ENCODE results near the gene AGBL4. TPM values are rescaled to one million over a fixed set of nuclear protein-coding genes. Genes with fewer than 3 reads are reported as not detected.

The AGBL4 gene
- total and polyA plus RNA-seq, 2 of the 13 experiments (the other 11 are each of a cell fraction or from before 2014, with no cell fraction given), result not detected

DNA sequence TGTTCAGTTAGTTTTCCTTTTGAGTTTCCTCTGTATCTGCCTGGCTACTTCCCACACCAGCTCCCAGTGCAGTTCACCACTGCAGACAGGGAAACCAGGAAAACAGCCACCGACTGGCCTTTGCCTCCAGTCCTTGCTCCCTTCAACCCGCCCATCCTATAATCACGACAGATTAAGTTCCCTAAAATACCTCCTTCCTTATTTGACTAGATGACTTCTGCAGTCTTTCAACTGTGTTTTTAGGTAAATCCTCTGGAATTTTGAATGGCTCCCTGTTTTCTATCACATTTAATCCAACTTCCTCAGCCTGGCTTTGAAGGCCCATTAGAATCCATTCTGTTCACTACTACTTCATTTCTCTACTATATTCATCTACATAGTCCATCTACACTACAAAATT lies 1284.7 kb downstream of the AGBL4 start:
- no peaks in the 10 kb centered on the region for H3K9me3 ChIP-seq (ENCODE audit: low read length)
- no peak overlapping the region for H3K9ac ChIP-seq (ENCODE audit: insufficient read depth, low read depth, low read length)
- H3K4me3 ChIP-seq (replicated peaks in 1 of 3; ENCODE audit: insufficient read depth in 1 of 3, low read depth in 2 of 3, low read length in 3 of 3), result no peak overlapping the region
- ATAC-seq, result no peak
- TF ChIP-seq, protein P1, sequence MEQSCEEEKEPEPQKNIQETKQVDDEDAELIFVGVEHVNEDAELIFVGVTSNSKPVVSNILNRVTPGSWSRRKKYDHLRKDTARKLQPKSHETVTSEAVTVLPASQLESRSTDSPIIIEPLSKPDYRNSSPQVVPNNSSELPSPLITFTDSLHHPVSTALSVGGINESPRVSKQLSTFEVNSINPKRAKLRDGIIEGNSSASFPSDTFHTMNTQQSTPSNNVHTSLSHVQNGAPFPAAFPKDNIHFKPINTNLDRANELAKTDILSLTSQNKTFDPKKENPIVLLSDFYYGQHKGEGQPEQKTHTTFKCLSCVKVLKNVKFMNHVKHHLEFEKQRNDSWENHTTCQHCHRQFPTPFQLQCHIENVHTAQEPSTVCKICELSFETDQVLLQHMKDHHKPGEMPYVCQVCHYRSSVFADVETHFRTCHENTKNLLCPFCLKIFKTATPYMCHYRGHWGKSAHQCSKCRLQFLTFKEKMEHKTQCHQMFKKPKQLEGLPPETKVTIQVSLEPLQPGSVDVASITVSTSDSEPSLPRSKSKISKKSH (CRISPR knock-in tag; IDR thresholded peaks at IDR 0.05; ENCODE audit: borderline replicate concordance), result no peak
- TF ChIP-seq, protein P2, sequence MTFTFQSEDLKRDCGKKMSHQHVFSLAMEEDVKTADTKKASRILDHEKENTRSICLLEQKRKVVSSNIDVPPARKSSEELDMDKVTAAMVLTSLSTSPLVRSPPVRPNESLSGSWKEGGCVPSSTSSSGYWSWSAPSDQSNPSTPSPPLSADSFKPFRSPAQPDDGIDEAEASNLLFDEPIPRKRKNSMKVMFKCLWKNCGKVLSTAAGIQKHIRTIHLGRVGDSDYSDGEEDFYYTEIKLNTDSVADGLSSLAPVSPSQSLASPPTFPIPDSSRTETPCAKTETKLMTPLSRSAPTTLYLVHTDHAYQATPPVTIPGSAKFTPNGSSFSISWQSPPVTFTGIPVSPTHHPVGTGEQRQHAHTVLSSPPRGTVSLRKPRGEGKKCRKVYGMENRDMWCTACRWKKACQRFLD (CRISPR knock-in tag; IDR thresholded peaks at IDR 0.05; ENCODE audit: borderline replicate concordance), result no peak
- TF ChIP-seq, protein P3, sequence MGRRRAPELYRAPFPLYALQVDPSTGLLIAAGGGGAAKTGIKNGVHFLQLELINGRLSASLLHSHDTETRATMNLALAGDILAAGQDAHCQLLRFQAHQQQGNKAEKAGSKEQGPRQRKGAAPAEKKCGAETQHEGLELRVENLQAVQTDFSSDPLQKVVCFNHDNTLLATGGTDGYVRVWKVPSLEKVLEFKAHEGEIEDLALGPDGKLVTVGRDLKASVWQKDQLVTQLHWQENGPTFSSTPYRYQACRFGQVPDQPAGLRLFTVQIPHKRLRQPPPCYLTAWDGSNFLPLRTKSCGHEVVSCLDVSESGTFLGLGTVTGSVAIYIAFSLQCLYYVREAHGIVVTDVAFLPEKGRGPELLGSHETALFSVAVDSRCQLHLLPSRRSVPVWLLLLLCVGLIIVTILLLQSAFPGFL (CRISPR knock-in tag; IDR thresholded peaks at IDR 0.05), result no peak
- TF ChIP-seq, protein P4, sequence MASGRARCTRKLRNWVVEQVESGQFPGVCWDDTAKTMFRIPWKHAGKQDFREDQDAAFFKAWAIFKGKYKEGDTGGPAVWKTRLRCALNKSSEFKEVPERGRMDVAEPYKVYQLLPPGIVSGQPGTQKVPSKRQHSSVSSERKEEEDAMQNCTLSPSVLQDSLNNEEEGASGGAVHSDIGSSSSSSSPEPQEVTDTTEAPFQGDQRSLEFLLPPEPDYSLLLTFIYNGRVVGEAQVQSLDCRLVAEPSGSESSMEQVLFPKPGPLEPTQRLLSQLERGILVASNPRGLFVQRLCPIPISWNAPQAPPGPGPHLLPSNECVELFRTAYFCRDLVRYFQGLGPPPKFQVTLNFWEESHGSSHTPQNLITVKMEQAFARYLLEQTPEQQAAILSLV (CRISPR knock-in tag; IDR thresholded peaks at IDR 0.05; ENCODE audit: borderline replicate concordance), result no peak
- TF ChIP-seq, protein P5, sequence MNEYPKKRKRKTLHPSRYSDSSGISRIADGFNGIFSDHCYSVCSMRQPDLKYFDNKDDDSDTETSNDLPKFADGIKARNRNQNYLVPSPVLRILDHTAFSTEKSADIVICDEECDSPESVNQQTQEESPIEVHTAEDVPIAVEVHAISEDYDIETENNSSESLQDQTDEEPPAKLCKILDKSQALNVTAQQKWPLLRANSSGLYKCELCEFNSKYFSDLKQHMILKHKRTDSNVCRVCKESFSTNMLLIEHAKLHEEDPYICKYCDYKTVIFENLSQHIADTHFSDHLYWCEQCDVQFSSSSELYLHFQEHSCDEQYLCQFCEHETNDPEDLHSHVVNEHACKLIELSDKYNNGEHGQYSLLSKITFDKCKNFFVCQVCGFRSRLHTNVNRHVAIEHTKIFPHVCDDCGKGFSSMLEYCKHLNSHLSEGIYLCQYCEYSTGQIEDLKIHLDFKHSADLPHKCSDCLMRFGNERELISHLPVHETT (CRISPR knock-in tag; conservative IDR thresholded peaks at IDR 0.05), result no peak
- TF ChIP-seq ZNF768 (CRISPR knock-in tag; IDR thresholded peaks at IDR 0.05) (no peak), RFX5 (IDR thresholded peaks at IDR 0.05; ENCODE audit: low read depth, low read length) (no peak), RAD51 (IDR thresholded peaks at IDR 0.05; ENCODE audit: borderline replicate concordance) (no peak), ZNF782 (CRISPR knock-in tag; IDR thresholded peaks at IDR 0.05; ENCODE audit: borderline replicate concordance) (no peak), ADNP (CRISPR knock-in tag; IDR thresholded peaks at IDR 0.05) (no peak), POLR2AphosphoS2 (IDR thresholded peaks at IDR 0.05; ENCODE audit: low read depth, low read length) (no peak)
- TF ChIP-seq, protein P6, sequence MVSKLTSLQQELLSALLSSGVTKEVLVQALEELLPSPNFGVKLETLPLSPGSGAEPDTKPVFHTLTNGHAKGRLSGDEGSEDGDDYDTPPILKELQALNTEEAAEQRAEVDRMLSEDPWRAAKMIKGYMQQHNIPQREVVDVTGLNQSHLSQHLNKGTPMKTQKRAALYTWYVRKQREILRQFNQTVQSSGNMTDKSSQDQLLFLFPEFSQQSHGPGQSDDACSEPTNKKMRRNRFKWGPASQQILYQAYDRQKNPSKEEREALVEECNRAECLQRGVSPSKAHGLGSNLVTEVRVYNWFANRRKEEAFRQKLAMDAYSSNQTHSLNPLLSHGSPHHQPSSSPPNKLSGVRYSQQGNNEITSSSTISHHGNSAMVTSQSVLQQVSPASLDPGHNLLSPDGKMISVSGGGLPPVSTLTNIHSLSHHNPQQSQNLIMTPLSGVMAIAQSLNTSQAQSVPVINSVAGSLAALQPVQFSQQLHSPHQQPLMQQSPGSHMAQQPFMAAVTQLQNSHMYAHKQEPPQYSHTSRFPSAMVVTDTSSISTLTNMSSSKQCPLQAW (CRISPR knock-in tag; IDR thresholded peaks at IDR 0.05), result no peak
- H3K36me3 ChIP-seq (replicated peaks in 1 of 2; ENCODE audit: control insufficient read depth in 1 of 2, insufficient read depth in 2 of 2, low read length in 2 of 2), result no peaks in the 10 kb centered on the region
- no peak for DNase-seq (ENCODE audit: low spot score)
- intact Hi-C loops (cut with micrococcal nuclease; ENCODE audit: unreplicated experiment) (no loop called here), in situ Hi-C loops (cut with HindIII; ENCODE audit: extremely low pct_ligation_motif_present, low pct_unique_long_range_greater_than_20kb) (no loop called here)
- ChIA-PET CTCF (ENCODE audit: low intra/inter-chr PET ratio, low total read pairs) (no interaction called here), POLR2A (no interaction called here)
- H3K27ac ChIP-seq (ENCODE audit: extremely low read length, insufficient read depth, low read length), result no peak overlapping the region
- no peaks in the 10 kb centered on the region for H3K27me3 ChIP-seq (ENCODE audit: control insufficient read depth in 1 of 2, insufficient read depth in 2 of 2, low read length in 2 of 2)
- no TSS peak for BruUV-seq (replicated peaks)
- 70% methylated on average over 3 of the region's 3 CpGs for WGBS (ENCODE audit: low lambda C conversion rate)
- no peak overlapping the region for H2AFZ ChIP-seq (ENCODE audit: low read length)
- no peaks in the 10 kb centered on the region for H3K79me2 ChIP-seq (ENCODE audit: insufficient read depth, low read length)
- H3K4me2 ChIP-seq (ENCODE audit: low read depth, low read length), result no peak overlapping the region
- no peak for FAIRE-seq
- H3K4me1 ChIP-seq (ENCODE audit: insufficient read depth, low read length), result peaks cover 23% of the 10 kb centered on the region
- H4K20me1 ChIP-seq (ENCODE audit: insufficient read depth, low read length), result no peaks in the 10 kb centered on the region
